GM18870 (cell line): ENCODE measurements around the gene HEPACAM.

Experiments
- ATAC-seq: cut with Tn5 transposase; IDR thresholded peaks from one replicate; pipeline ENCODE4 v1.9.1; 2021; ENCODE audit warnings: moderate library complexity; ENCODE audit not compliant: unreplicated experiment

Gene HEPACAM

DNA sequence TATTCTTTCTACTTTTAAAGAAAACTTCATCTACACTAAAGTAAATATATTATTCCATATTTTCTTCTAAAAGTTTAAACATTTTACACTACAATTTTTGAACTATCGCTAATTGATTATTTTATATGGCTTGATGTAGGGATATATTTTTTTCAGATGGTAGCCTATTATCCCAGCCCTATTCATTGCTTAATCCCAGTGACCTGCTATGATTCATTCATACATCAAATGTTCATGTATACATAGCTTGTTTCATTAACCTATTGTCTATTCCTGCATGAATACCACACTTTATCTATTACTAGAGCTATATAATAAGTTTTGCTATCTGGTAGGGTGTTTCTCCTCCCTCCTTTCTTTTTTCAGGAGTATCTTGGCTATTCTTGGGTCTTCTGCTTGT, 33.2 kb downstream of the HEPACAM start:
- no peak for ATAC-seq

DNA sequence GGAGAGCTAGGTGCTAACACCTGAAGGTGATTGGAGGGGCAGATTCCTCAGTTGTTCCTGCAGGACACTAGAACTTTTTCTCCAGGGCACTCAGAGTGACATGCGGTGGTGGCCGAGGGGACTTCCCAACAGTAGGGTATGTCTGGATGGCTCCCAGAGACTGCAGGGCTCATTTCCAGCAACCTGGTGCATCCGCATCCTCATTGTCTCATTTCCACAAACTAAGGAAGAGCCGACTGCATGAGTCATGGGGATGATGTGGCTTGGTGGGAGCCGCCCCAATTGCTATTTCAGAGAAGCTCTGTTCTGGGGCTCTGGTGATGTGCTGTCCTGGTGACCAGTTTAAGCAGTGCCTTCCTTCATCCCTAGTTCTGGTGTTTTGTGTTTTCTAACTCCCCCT, 35.4 kb downstream of the HEPACAM start:
- ATAC-seq, result no peak

DNA sequence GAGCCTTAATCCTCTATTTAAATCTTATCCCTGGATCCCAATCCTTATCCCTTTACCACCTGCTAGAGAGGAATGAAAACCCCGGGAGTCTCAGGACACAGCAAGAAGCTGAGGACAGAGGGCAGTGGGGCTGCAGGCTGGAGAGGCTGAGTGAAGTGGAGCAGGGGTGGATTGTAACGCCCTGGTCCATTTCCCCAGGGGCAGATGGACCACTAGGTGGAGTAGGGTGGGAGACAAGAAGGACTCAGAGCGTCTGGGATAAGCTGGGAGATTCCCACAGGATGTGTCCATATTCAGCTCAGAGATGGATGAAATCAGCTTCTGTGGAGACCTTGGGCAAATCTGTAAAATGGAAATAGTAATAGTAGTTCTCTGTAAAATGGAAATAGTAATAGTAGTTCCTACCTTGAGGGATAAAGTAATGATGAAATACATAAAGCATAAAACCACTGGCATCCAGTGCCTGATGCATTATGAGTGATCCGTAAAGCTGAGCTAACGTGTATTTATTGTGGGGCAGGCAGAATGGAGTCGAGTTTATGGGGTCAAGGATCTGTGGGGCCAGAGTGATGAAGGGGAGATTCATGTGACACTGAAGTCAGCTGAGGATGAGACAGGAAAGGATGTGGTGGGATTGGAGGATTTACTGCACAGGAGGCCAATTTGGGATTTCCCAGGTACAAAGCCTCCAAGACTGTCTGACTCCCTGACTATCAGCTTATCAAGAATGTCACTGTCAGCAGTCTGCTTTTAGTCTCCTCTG, 36.3 kb downstream of the HEPACAM start:
- ATAC-seq, result no peak

DNA sequence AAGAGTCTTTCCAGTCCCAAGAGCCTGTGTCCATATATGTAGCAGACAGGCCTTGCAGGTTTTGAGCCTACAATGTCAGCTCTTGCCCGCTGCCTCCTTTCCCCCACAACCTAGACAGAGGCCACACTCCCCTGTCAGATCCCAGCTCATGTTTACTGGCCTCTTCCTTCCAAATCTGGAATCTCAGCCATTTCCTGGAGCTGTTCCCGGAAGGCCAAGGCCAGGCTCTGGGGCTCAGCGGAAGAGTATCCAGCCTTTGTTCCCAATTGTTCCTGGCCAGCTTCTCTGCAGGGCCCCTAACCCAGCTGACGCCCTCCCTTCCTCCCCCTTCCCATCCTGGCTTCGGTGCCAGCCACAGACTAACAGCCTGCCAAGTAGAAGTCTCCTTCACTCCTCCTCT, 37.1 kb downstream of the HEPACAM start:
- ATAC-seq, result no peak

DNA sequence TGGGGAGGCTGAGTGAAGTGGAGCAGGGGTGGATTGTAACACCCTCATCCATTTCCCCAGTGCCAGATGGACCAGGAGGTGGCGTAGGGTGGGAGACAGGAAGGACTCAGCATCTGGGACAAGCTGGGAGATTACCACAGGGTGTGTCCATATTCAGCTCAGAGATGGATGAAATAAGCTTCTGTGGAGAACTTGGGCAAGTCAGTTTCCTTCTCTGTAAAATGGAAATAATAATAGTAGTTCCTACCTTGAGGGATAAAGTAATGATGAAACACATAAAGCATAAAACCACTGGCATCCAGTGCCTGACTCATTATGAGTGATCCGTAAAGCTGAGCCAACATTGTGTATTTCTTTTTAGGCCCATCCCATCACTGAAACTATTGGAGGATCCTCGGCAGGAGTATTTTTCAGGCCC, 37.6 kb downstream of the HEPACAM start:
- ATAC-seq, result no peak

DNA sequence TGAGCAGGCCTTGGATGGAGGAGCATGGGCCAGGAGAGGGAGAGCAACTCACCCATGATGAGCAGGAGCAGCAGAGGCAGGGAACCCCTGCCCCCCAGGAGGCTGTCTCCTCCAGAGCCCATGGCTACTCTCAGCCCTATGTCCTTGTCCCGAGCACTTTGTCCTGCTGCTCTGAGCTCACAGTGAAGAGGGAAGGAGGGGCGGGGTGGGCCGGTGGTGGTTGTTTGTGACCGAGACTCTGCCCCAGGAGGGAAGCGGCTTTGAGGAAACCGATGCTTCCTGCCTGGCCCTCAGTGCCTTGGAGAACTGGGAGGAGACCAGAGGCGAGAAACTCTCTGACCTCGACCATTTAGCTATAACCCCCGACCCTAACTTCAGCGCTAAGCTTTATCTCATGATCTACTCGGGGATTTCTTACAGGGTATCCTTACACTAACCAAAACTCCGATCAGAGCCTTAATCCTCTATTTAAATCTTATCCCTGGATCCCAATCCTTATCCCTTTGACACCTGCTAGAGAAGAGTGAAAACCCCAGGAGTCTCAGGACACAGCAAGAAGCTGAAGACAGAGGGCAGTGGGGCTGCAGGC, 38.1 kb downstream of the HEPACAM start, which contains the start of gene ROBO4:
Gene ROBO4 (minus strand): TSS at position 192 of the 589 bp plus-strand sequence. CDS start 70 bp downstream, at position 122.
- no peak for ATAC-seq

DNA sequence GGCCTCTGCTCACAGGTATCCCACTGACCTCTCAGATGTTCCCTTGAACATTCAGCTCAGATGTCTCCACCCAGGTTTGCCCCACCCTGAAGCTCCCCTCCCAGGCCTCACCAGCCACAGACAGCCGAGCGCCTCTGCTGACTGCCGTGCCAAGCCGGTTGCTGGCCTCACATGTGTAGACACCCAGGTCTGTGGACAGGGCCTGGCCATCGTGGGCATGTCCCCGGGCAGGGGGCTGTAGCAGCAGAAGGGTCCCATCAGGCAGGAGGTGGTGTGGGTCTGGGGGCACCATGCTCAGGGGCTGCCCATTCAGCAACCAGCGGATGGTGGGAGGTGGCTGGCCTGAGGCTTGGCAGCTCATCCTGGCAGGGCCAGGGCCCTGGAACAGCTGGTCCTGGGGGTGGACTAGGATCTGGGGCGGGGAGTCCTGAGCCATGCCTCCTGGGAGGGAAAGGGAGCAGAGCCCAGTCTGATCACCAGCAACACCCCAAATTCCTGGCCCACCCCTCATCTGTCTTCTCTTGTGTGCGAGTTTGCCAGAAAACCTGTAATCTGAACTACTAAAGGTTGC, 38.9 kb downstream of the HEPACAM start:
- no peak for ATAC-seq

DNA sequence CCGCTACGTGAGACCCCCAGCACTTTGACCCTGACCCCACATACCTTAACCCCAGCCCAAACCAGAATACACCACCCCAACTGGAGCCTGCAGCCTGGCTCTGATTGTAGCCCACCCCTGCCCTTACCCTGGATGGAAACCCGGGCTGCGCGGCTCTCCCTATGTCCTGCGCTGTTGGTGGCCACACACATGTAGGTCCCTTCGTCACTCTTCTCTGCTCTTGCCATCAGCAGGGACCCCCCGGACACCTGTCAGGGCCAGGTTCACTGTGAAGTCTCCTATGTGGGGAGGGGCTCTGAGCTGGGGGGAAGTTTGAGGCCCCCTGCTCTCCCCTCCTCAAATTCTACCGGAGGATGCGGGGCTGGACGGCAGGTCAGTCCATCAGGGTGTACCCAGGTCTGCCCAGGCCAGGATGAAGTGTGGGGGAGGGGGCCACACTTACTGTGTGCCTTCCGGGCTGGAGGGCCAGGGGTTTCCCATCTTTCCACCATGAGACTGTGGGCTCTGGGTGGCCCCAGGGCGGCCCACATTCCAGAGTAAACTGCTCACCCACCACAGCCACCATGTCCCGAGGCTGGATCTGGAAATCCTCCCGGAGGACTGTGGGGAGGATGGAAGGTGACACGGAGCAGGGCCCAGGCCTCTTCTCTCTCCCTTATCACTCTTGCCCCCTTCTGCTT, 39.6 kb downstream of the HEPACAM start:
- no peak for ATAC-seq

DNA sequence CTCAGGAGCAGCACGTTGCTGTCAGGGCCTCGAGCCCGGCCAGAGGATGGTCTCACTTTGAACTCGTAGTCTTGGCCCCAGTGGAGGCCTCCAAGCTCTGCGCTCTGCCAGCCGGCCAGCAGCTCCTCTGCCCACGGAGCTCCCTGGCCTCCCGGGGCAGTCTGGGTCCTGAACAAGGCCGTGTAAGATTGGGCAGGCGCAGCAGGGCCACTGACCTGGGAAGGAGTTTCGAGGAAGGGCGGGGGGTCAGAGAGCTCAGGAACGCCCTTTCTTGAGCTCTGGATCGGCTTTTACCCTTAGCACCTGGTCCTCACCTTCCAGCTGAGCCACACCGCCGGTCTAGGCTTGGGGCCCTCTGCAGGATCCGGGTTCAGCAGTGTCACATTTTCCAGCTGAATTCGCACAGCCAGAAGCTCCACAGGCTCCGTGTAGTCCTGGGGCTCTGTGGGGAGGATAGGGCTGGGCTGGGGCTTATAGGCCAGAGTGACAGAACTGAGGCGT, 40.3 kb downstream of the HEPACAM start:
- no peak for ATAC-seq

DNA sequence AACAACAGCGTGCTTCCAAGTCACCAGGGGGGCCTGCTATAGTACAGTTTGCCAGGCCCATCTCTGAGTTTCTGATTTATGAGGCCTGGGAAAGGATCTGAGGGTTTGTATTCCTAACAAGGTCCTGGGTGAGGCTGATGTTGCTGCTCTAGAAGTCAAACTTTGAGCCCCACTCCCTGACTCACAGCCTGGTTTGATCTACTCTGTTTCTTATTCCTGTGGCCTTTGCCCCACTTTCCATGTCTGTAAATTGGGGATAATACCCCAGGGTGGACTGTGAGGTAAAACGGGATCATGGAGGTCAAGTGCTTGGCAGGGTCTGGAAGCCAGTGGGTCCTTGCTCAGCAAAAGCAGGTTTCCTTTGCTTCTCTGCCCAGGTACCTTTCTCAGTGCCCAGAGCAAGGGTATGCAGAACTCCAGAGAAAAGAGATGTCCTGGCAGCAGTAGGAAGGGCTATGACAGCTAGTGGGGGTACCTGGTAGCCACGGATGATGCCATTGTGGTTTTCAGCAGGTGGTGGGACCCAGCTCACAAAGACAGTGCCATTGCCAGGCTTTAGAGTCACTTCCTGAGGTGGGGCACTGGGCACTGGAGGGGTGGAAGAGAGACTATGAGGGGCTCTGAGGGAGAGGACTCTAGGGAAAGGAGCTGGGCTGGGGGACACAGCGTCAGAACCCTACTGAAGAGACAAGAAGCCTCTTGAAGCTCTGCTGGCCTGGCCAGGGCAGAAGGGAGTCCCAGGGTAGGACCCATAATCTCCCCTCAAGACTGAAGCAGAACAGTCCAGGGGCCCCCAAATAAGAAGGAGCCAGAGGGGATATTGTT, 41.0 kb downstream of the HEPACAM start:
- no peak for ATAC-seq

DNA sequence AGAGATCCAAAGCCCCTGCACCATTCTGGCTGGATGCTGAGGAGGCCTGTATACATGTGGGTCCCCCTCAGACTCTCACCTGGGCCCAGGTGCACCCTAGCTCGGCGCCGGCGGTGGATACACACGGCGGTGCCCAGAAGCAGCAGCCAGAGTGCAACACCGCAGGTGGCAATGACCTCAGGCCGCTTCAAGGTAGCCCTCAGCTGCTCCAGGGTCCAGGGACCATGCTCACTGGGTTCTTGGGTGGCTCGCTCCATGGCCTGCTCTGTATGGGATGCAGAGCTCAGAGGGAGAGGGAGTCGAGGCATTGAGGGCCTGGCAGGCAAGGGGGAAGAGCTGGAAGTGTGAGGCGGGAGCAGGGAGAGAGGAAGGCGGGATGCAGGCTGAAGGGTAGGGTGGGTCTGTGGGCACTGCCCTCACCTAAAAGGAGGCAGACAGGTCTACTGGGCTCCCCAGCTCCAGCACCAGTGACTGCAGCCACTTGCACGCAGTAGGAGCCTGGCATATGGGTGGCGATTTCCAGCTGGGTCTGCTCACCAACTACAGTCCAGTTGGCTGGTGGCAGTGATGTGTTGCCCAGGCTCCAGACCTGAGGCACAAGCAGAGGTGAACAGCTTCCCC, 42.0 kb downstream of the HEPACAM start:
- ATAC-seq, result no peak

DNA sequence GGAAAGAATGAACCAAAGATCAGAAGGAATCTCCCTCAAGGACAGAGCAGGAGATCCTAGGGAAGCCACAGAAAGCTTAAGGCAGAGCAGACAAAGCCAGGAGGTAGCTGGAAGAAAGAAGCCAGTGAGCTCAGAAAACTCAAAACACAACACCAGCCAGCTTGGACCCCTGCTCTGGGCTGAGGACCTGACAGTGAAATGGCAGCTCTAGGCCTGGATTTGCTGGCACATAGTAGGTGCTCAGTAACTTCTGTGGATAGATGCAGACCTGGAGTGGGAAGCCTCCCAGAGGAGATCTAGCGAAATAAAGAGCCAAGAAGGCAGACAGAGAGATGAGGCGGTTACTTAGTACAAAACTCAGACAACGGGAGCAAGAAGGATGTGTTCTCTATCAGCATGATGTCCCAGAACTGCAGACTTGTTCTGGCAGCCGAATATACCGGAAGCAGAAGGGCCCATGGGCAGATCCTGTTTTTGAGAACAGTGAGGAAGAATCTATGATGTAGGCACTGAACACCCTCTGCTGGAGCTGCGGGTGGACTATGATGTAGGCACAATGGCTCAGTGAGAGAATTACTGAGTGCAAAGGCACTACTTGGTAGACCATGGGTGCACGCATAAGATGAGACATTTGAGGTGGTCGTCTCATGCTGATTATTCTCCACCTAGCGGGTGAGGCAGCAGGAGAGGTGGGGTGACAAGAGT, 42.9 kb downstream of the HEPACAM start:
- ATAC-seq, result no peak

DNA sequence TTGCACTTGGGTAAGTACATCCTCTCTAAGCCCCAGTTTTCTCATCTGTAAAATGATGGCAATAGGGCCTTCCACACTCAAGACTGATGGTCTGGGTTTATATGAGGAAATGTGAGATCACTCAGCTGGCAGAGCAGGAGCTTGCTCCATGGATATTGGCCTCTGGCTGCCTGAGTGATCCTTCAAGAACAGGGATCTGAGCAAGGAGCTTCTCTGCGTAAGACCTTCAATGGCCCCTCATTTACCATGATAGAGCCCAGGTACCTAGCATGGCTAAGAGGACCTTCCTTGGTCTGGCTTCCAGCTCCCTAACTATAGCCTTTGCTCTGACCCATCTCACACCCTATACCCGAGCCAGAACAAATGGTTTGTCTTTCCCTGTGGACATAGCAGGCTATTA, 43.7 kb downstream of the HEPACAM start:
- ATAC-seq, result no peak

DNA sequence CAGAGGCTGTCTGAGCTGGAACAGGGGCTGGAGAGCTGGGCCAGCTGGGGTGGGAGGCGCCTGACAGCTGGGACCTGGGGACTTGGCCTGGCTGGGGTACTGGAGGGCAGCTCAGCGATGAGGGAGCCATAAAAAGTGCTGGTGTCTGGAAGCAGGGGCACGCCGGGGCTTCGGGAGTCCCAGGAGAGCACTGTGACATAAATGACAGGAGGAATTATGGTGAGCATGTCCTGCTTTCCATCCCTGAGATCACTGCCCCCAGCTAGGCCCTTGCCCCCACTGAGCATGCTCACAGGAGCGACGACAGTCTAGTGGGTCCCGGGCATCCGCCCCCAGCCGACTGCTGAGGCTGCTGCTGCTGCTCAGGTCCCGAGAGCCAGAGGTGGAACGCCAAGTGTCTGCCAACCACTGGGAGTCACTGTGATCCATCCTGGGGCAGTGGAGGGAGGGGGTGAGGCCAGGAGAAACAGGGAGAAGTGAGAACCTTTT, 44.4 kb downstream of the HEPACAM start:
- no peak for ATAC-seq

DNA sequence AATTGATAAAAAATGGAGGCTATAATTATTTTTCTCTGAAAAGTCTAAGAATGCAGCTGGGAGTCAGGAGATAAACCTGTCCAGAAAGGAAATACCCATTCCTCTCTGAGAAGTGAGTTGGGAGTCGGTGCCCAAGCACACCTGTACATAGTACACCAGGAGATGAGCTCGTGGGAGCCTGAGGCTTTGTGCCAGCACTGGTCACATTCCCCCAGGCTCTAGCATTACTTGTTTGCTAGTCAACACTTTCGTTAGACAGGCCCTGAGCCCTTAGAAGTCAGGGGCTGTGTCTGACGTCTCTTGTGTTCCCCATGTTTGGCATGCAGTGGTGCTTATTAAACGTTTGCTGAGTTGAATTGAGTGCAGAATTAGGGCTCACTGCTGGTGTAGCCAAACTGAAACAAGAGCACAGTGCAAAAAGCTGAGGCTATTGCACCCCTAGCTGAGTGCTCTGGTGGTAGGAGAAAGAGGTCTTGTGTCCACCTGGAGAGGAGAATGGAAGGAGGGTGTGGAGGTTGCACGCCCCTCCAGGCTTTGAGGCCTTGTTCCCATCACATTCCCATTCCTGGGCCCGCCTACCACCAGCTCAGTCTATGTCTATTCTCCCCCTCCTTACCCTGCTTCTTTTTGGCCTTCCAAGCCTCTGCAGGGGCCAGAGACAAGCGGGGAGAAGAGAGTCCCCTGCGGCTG, 45.0 kb downstream of the HEPACAM start:
- no peak for ATAC-seq

DNA sequence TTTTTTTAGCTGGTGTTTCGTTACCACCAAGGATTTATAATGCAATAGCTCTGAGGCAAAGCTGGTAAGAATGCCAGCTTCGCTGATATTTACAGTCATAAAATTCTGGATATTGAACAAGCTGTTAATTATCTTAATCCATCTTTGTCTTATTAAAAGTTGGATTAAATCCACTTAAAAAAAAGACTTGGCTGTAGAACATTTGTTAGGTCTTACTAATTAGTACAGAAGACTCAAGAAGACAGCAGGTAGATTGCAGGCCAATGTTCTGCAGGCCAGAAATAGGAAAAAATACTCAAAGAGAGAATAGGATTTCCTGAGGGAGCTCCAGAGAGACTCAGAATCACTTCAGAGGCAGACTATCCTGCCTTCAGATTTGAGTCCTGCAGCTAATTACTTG, 45.7 kb downstream of the HEPACAM start:
- ATAC-seq, result no peak

DNA sequence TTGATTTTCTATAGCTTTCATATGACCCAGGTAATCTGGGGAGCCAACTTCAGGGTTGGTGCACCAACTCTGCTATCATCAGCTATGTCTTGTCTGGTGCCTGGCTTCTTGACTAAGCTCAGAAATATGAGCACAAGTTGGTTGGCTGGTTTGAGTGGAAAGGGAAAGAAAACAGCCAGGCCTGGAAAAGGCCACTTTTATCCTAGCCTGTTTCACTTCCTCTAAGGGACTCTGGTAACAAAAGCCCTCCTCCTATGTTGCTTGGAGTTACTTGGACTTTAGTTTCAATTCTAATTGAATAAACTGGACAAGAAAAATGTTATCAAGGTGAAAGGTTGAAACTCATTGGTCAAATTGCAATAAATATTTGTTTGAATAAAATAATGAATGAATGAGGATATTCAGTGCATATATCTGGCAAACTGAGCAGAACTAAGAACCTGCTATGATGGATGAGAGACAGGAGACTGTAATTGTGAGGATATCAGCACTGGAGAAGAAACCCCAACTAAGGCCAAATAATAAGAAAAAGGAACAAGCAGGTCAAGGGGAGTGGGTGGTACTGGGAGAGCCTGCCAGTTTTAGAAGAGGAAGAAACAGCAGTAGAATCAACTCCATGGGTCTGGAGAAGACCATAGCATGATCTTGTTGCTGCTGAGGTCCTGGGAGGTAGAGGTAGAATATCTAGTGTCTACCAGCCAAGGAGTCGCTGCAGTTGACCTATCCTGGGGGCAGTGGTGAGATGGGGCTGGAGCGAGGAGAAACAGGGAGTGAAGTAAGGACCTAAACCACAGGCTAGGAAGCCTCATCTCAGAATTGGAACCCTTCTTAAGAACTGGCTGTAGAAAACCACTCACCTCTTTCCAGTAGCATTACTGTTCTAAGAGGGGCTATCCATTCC, 46.4 kb downstream of the HEPACAM start:
- ATAC-seq, result no peak

DNA sequence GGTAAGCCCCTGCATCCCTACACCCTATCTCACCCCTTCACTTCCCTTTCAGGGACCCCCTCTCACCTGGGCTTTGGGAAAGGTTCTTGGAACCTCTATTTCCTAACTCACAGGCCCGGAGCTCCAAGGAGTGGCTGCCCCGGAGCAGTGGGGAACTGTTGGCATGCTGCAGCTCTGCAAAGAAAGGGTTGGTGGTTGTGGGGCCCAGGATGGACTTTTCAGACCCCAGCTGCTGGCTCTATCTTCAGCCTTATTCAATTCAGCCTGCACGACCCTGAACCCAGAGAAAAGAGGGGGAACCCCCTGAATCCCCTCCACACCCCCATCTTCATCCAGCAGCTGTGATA, 48.2 kb downstream of the HEPACAM start:
- no peak for ATAC-seq
